CD4-positive, alpha-beta T cell treated with Interferon gamma for 1 hour (primary cell): Measurements from ENCODE around the gene INTS14.
A peak's percentile ranks its signal among the peaks of the same experiment; 100 is the strongest.

Experiments used
- DNase-seq: peaks from one replicate; pipeline ENCODE4 v3.0.0-alpha.2; 2020

Gene INTS14

DNA sequence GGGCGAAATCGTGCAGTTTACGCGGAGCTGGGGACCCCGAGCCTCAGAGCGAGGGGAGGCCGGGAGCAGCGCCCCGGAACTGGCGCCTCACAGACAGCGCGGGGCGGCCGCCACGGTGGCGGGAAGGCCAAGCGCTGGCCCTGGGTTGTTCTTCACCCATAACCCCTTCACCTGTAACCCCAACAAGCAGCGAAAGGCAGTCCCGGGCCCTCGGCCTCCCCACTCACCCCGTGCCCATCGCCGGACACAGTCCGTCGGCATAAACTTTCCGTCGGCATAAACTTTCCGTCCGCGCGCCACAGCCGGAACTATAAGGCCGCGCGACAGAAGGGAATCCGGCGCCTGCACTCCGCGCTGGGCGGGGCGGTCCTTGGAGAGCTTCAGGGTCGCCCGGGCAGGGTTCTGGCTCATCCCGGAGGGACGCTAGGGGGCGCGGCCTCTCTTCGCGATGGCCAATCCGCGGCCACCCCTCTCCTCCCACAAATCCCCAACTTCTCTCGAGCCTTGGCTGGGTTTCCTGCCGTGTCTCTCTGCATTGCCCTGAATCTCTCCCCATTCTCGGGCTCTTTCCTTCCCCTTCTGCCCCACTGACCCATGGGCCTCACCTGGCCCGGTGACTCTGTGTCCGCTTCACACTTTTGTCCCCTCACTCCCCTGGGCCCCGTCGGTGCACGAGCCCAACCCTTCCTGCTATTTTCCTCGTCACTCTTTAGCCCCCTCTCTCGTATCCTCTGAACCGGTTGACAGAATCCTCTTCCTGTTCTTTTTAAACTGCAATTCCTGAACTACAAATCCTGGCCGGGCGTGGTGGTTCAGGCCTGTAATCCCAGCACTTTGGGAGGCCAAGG, at the start of gene INTS14:
TSS of gene INTS14 (minus strand) at position 261 of the 848 bp plus-strand sequence. CDS start 3,751 bp downstream, outside the sequence.
- peak; percentile 90 for DNase-seq

GRCh38 chr15:65659502-65660052, 48.6 kb upstream of the INTS14 start:
- no peak for DNase-seq

DNA sequence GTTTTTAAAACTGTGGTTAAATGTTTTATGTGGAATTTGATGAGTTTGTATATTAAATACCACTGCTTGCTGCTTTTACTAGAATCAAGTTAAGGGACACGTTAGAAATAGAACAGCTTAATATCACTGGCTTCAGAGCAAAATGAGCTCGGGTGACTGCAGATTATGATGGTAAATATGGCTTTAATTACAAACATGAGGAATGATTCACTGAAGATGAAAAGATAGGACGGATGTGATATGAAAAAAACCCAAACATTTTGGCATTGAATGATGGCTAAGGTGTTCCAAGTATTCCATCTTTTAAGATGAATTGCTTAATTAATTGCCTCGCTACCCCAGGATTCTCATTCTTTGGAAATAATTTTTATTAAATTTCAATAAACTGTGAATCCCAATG, 44.5 kb upstream of the INTS14 start:
- no peak for DNase-seq

GRCh38 chr15:65655026-65655425, 44.1 kb upstream of the INTS14 start:
- no peak for DNase-seq

- no peak for DNase-seq
Observed at GRCh38 chr15:65653801-65654521, 43.0 kb upstream of the INTS14 start.

DNA sequence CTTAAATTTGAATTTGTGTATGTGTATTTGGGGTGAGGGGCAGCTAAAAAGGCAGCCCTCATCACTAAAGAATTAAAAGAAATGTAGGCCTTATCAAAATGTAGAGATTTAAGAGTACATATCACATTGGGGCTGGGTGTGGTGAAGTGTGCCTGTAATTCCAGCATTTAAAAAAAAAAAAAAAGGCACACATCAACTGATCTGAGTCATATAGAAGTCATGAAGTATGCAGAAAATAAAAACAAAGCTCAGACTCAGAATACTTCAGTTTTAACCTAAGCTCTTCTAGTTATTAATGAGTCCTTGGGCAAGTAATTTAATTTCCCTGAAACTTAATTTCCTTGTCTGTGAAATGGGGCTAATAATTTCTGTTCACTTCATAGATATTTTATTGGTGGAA, 42.4 kb upstream of the INTS14 start:
- no peak for DNase-seq

- no peak for DNase-seq
Observed at GRCh38 chr15:65651831-65652749, 41.2 kb upstream of the INTS14 start.

- DNase-seq, result no peak
Observed at GRCh38 chr15:65651042-65651322, 40.1 kb upstream of the INTS14 start.

- no peak for DNase-seq
Observed at GRCh38 chr15:65650312-65651041, 39.5 kb upstream of the INTS14 start.

GRCh38 chr15:65646486-65646885, 35.6 kb upstream of the INTS14 start:
- DNase-seq, result no peak

- no peak for DNase-seq
Observed at GRCh38 chr15:65645392-65645791, 34.5 kb upstream of the INTS14 start.

- DNase-seq, result no peak
Observed at GRCh38 chr15:65644282-65644681, 33.4 kb upstream of the INTS14 start.

DNA sequence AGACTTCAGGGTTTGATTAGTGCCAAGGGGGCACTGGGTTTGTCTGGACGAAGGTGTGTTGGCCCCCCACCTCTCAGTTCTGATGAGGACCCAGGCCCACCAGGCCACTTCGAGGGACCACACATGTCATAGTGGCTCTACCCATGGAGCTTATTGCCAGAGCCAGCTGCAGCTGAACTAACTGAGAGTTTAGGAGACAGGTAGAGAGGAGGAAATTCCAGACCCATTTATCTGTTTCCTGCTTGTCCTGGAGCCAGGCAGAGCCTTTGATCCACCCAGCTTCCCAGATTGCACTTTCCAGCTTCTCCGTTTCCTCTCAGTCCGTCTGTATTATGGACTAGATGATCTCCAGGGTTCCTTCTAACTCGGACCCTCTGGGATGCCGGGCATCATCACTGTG, 31.7 kb upstream of the INTS14 start:
- DNase-seq, result no peak

GRCh38 chr15:65641768-65642475, 31.0 kb upstream of the INTS14 start:
- no peak for DNase-seq

DNA sequence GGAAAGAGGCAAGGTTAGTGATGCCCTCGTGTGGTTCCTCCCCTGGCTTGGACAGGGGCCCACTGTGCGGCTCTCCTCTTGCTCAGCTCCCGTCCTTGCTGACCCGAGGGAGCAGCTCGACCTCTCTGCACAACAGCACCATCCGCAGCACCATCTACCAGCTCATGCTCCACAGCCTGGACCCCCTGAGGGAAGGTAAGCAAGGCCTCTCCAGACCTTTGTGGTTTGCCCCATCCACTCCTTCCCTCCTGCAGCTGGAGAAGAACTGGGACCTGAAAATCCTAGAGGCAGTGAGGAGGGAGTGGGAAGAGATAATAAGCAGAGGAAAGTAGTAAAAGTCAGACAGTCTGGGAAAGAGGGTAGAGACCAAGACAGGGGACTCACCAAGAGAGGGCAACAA, 28.6 kb upstream of the INTS14 start:
- no peak for DNase-seq

DNA sequence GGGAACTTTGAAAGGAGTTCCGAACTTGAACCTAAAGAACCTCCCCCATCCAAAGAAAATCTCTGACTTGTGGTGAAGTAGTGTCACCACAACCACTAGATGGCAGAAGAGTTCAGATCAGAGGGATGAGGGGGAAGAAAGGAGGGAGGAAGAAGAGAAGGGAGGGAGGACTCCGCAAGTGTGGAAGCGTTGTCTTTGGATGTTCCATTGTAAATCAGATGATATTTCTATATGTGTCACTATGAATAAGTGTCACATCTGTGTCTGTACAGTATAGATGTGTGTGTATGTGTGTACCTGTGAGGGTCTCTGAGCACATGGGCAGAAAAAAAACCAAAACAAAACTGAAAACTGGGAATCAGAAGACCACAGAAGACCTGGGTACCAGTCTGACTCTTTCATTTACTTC, 27.8 kb upstream of the INTS14 start:
- peak; percentile 13 for DNase-seq

DNA sequence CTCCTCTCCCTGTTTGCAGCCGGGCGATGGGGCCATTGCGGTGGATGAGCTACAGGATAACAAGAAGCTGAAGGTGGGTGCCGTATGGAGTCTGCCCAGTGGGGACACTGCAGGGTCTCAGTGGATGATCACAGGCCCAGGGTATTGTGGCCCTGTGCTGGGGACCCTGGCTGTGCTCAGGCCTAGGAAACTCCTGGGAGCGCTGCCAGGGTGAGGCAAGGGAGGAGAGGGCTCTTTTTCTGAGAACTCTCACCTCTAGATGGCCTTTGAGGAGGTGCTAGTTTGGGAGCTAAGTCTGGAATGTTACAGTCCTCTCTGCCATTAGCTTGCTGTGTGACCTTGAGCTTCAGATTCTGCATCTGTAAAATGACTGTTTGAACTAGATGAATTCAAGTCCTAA, 27.2 kb upstream of the INTS14 start:
- no peak for DNase-seq

DNA sequence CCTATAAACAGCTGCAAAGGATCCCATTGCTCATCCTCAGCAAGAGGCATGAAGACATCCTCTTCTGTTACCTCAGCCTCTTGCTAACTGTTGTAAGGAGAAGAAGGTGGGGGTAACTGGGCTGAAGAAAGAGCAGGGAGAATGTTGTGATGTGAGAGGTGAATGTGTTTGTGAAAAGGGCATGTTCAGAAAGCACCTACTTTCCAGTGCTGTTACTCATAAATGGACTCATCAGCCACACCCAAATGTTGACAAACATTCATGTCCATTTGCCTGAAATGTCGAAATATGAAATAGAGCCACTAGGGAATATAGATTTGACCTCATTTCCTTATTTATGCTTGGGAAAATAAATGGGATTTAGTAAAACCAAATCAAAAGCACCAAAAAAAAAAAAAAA, 23.4 kb upstream of the INTS14 start:
- no peak for DNase-seq

DNA sequence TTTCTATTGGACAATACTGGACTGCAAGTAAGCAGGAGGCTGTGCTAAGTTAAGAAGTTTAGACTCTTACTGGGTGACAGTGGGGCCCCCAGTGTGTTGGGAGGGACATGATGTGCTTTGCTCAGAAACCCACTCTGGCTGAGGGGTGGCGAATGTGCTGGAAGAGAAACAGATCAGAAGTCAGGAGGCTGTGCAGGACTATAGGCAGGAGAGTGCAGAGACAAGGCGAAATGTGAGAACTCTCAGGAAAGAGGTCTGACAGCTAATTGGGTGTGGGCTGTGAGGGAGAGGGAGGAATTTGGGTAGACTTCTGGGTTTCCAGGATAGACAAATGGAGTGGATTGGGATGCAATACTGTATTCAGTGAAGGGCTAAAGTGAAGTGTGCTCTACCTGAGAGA, 22.8 kb upstream of the INTS14 start:
- DNase-seq, result no peak

DNA sequence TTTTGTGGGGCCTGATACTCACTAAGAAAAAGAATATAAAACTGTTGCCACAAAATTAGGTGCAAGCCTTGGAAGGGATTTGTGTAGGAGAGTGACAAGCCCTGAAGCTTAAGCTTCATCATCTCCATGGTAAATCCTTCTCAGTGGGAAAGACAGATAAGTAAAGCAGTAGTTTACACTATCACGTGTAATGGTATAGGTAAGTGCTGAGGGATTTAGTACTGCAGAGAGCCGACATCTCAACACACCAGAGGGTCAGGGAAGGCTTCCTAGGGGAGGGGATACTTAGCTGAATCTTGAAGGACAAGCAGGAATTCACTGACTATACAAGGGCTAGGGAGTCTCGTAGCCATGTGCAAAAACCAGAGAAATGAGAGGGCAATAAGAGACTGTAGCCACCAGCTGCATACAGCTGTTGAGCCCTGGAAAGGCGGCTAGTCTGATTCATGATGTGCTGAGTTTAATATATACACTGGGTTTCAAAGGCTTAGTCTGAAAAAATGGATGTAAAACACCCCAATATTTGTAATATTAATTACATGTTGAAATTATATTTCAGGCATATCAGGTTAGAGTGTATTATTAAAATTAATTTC, 21.9 kb upstream of the INTS14 start:
- no peak for DNase-seq

- DNase-seq, result no peak
Observed at GRCh38 chr15:65631503-65631902, 20.6 kb upstream of the INTS14 start.
